Gastroesophageal sphincter (tissue), 4 donors: ENCODE measurements around the gene CATSPER3. TPM values are rescaled to one million over a fixed set of nuclear protein-coding genes. Genes with fewer than 3 reads are reported as not detected.

Experiments used
- ATAC-seq: fragments of 150-250 bp; one replicate; pipeline ENCODE4 v1.9.1; 2016; ENCODE audit warnings: mild to moderate bottlenecking, moderate library complexity
- H3K27ac ChIP-seq, 4 donors: fragments of 200-600 bp; sonication (generic) in 3 of 4; 1 replicate in 3 of 4; 2 replicates in 1 of 4; pipeline ENCODE4 v1.5.1; 2016 to 2019
- H3K27me3 ChIP-seq: fragments of 200-600 bp; sonication (generic); one replicate; pipeline ENCODE4 v1.5.1; 2019
- H3K36me3 ChIP-seq, 2 donors: fragments of 200-600 bp; sonication (generic); one replicate each; pipeline ENCODE4 v1.5.1; 2019; ENCODE audit warnings: control low read depth in 1 of 2
- H3K4me1 ChIP-seq, 3 donors: fragments of 200-600 bp; sonication (generic); 1 replicate in 2 of 3; 2 replicates in 1 of 3; pipeline ENCODE4 v1.5.1; 2016 to 2019; ENCODE audit warnings: control low read depth in 2 of 3
- H3K4me3 ChIP-seq, 2 donors: fragments of 200-600 bp; sonication (generic); one replicate each; pipeline ENCODE4 v1.5.1; 2019; ENCODE audit warnings: mild to moderate bottlenecking in 1 of 2, moderate library complexity in 1 of 2
- H3K9me3 ChIP-seq, 3 donors: fragments of 200-600 bp; sonication (generic); one replicate each; pipeline ENCODE4 v1.5.1; 2017 to 2019; ENCODE audit warnings: control low read depth in 2 of 3
- EP300 ChIP-seq: sonication (generic); formaldehyde crosslinking; IDR thresholded peaks from one replicate; pipeline ENCODE4 v1.6.1; 2017; ENCODE audit warnings: antibody characterized with exemption, mild to moderate bottlenecking
- POLR2A ChIP-seq, 2 donors: fragments of 450-650 bp; IDR thresholded peaks; one replicate each; pipeline ENCODE4 v1.6.1; 2017; ENCODE audit warnings: antibody characterized with exemption in 2 of 2, mild to moderate bottlenecking in 2 of 2, moderate library complexity in 1 of 2
- POLR2AphosphoS5 ChIP-seq: sonication (generic); formaldehyde crosslinking; IDR thresholded peaks from one replicate; pipeline ENCODE4 v1.6.1; 2017; ENCODE audit warnings: antibody characterized with exemption
- WGBS, 2 donors: methylation state at CpG; one replicate each; pipeline ENCODE4 v1.1.5; 2018; ENCODE audit warnings: low coverage in 1 of 2; 5-methylcytosine and 5-hydroxymethylcytosine counted together
- total RNA-seq, 4 donors: library from RNA; depleted of rRNA; stranded (reverse); fragments of >200 nt; gene quantifications; one replicate each; pipeline ENCODE4 v1.1.0, GENCODE V29; 2016
- TF ChIP-seq, protein P1 (sequence below), 4 experiments: fragments of 200-600 bp in 2 of 4; fragments of 450-650 bp in 2 of 4; sonication (generic) in 1 of 4; IDR thresholded peaks; one replicate each; pipeline ENCODE4 v1.5.1; 2017 to 2019; ENCODE audit warnings: antibody characterized with exemption in 4 of 4, mild to moderate bottlenecking in 2 of 4, moderate library complexity in 2 of 4

Gene CATSPER3
- total RNA-seq, 4 donors from 2014 or later, result 0.62 to 0.78 TPM; not detected in 2

DNA sequence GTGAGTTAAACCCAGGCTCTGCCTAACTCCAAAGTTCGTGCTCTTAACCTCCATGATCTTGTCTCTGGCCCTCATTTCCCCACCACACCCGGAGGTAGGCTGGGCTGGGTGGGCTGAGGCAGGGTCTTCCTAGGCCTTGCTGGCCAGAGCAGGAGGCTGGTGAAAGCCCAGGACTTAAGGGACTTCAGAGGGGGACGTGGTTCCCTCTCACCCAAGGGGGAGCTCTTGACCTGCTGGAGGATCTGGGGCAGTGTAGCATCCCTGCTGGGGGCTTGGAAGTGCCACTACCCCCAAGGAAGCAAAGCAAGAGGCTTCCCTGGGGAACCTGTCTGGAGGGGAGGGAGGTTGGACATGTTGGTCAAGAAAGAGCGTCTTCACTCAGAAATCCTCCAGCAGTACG is 51.6 kb downstream of the CATSPER3 start:
- Histone ChIP-seq H3K27ac (peak overlapping the region in 1 of 4 donors; percentile 72), H3K36me3 (no peaks in the 10 kb centered on the region), H3K27me3 (no peaks in the 10 kb centered on the region), H3K4me3 (no peak overlapping the region), H3K4me1 (peaks cover 0 to 34% (median 6%) of the 10 kb centered on the region in 3 donors), H3K9me3 (no peaks in the 10 kb centered on the region)
- 95% methylated on average over 2 of the region's 5 CpGs; no CpG with 5 or more reads in 1 of the 2 donors for WGBS, 2 donors
- ATAC-seq, result no peak
- TF ChIP-seq, protein P1, sequence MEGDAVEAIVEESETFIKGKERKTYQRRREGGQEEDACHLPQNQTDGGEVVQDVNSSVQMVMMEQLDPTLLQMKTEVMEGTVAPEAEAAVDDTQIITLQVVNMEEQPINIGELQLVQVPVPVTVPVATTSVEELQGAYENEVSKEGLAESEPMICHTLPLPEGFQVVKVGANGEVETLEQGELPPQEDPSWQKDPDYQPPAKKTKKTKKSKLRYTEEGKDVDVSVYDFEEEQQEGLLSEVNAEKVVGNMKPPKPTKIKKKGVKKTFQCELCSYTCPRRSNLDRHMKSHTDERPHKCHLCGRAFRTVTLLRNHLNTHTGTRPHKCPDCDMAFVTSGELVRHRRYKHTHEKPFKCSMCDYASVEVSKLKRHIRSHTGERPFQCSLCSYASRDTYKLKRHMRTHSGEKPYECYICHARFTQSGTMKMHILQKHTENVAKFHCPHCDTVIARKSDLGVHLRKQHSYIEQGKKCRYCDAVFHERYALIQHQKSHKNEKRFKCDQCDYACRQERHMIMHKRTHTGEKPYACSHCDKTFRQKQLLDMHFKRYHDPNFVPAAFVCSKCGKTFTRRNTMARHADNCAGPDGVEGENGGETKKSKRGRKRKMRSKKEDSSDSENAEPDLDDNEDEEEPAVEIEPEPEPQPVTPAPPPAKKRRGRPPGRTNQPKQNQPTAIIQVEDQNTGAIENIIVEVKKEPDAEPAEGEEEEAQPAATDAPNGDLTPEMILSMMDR (IDR thresholded peaks at IDR 0.05), result no peak
- TF ChIP-seq EP300 (no peak), POLR2A (IDR thresholded peaks at IDR 0.05) (no peak), POLR2AphosphoS5 (no peak)

DNA sequence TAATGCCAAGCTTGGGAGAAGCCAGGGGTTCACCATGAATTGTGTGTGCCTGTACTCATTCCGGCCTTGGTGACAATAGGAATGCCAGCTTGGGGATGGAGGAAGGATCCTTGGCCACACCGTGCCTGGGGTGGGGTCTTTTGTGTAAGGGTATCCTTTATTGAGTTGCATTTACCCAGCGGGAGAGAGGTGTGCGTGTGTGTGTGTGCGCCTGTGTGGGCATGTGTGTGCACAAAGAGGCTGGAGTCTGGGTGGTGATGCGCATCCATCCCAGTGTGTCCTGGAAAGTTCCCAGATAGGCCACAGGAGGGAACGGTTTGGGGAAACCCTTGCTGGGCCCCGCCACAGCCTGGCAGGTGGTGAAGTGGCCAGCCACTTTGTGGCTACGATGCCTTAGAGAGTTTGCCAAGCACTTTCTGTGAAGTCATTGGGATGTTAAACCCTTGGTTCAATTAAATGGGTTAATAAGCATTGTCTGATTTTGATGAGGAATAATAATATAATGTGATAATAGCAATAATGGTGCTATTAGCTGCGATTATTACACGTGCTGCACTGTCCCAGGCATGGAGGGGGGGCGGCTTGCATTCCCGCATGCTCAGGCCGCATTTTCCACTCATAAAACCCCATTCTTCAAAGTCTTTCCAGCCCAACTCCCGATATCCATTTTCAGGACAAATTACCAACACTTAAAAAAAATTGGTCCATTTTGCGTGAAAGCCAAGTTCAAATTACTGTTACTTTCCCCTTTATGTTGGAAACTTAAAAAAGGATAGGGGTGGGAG is 52.6 kb downstream of the CATSPER3 start:
- H3K36me3 ChIP-seq, result no peaks in the 10 kb centered on the region
- H3K27me3 ChIP-seq, result no peaks in the 10 kb centered on the region
- no peaks in the 10 kb centered on the region for H3K9me3 ChIP-seq
- ATAC-seq, result no peak
- peak overlapping the region in 2 of 4 donors; percentile 48 to 72 for H3K27ac ChIP-seq
- 33 to 90% methylated on average over 4 to 7 of the region's 16 CpGs for WGBS, 2 donors
- no peak overlapping the region for H3K4me3 ChIP-seq
- TF ChIP-seq, protein P1 (IDR thresholded peaks at IDR 0.05), result peak in 1 of 4 experiments; percentile 8
- no peak for TF ChIP-seq POLR2A (IDR thresholded peaks at IDR 0.05)
- TF ChIP-seq EP300, result no peak
- TF ChIP-seq POLR2AphosphoS5, result no peak
- peaks cover 0 to 24% (median 0%) of the 10 kb centered on the region in 3 donors for H3K4me1 ChIP-seq

DNA sequence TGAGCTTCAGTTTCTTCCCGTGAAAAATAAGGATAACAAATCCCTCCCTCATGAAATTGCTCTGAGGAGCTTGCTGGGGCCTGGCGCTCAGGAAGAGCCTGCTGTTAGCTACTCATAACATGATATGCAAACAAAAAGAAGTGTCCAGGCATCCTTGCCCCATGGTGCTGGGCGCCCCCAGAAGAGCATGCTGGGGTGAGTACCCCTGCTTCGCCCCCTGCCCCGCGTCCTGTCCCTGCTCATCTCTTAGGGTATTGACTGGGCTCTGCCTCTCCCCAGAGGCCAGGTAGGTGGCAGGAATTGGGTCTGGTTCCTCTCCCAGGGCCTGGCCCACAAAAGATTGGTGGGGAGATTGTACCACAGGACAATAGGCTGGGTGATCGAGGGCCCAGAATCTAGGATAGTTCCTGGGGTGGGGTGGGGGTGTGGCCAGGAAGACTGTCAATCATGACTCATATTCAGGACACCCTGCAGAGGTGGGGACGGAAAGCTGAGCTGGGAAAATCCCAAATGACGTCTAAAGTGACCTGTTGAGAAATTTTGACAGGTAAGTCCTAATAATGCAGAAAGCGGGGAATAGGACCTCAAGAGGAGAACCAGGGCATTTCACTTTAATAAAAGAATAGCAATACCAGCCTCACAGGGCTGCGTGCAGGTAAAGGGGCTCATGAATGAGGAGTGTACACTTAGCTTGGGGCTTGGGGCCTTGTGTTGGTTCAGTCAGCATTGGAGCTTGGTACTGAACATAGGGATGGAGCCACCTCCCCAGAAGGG is 57.4 kb downstream of the CATSPER3 start:
- peaks cover 0 to 56% (median 3%) of the 10 kb centered on the region in 3 donors for H3K4me1 ChIP-seq
- H3K27ac ChIP-seq, result peak overlapping the region in 1 of 4 donors; percentile 94
- ATAC-seq, result no peak
- 69 to 83% methylated on average over 4 of the region's 11 CpGs for WGBS, 2 donors
- H3K36me3 ChIP-seq, result peaks cover 0 to 14% of the 10 kb centered on the region in 2 donors
- peaks cover 46% of the 10 kb centered on the region for H3K27me3 ChIP-seq
- H3K4me3 ChIP-seq, result no peak overlapping the region
- no peaks in the 10 kb centered on the region for H3K9me3 ChIP-seq
- peak; percentile 6 for TF ChIP-seq POLR2AphosphoS5
- no peak for TF ChIP-seq POLR2A (IDR thresholded peaks at IDR 0.05)

DNA sequence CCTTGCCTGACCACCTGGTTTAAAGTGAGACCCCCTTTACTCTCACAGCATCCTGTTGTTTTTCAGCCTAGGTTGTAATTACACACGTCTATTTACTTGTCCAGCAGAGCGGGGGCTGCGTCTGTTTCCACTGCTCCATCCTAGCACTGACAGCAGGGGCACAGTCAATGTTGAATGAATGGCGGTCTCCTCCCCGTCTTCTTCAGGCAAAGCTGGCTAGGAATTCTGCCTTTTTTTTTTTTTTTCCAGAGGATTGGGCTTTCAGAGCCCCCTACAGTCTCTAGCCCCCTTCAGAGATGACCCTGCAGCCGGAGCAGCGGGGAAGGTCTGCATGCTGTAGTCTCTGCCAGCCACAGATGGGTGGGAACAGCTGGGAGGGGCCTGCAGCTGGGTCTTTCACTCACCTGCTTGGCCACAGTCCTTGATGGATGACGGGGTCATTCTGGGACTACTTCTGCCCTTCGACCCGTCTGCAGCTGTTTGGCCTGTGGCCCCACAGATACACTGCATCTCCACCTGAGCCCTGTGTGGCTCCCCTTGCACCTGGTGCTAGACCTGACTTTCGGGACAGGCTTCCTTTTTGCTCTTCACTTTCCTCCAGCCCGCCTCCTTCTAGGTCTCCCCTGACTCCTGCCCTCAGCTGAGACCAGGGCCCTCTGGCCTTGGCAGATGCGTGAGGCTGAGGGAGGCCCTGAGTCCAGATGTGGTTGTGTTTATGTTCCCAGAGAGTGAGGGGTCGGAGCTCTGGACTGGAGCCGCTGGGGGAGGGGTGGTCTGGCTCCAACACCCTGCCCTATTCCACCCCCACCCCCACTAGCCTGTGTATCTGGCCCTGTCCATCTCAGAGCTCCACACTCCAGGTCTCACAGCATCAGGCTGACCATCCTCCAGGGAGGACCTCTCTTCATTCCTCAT is 58.3 kb downstream of the CATSPER3 start:
- Histone ChIP-seq H3K9me3 (no peaks in the 10 kb centered on the region), H3K4me3 (no peak overlapping the region), H3K27ac (peak overlapping the region in 1 of 4 donors; percentile 94), H3K4me1 (peaks cover 0 to 56% (median 11%) of the 10 kb centered on the region in 3 donors), H3K27me3 (peaks cover 55% of the 10 kb centered on the region), H3K36me3 (peaks cover 0 to 14% of the 10 kb centered on the region in 2 donors)
- WGBS, 2 donors, result 70 to 93% methylated on average over 4 to 11 of the region's 15 CpGs
- ATAC-seq, result no peak
- TF ChIP-seq POLR2A (IDR thresholded peaks at IDR 0.05) (no peak), POLR2AphosphoS5 (no peak)

DNA sequence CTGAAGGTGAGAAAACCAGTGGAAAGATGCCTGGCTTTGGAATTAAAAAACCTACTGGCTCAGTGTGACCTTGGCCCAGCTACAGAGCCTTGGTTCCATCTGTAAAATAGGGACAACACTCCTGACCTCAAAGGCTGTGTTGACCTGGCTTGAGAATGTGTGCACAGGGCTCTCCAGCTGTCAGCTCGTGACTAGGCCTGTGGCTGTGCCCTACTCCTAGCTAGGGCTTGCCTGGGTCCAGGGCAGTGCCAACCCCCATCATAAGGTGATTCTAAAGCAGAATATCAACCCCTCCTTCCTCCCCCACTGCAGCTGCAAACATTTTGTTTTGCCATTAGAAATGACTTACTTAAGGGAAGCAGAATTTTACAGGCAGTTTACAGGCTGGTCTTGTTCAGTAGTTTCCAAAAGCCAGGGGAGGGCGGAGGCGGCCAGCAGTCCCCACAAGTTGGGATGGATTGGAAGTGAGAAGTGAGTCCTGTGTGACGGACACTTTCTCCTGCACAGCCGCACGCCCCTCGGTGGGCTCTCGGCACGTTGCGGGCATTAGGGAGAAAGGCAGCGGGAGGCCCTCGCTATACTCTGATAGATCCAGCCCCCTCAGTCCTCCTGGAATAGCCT is 59.0 kb downstream of the CATSPER3 start:
- no peak for ATAC-seq
- no CpG with 5 or more reads among the region's 12 CpGs for WGBS, 2 donors
- H3K27me3 ChIP-seq, result peaks cover 63% of the 10 kb centered on the region
- H3K27ac ChIP-seq, result peak overlapping the region in 1 of 4 donors; percentile 94
- no peak for TF ChIP-seq POLR2A (IDR thresholded peaks at IDR 0.05)
- TF ChIP-seq, protein P1 (IDR thresholded peaks at IDR 0.05), result no peak
- TF ChIP-seq POLR2AphosphoS5, result peak; percentile 59
- H3K4me1 ChIP-seq, result peaks cover 0 to 58% (median 15%) of the 10 kb centered on the region in 3 donors
- H3K4me3 ChIP-seq, result peak overlapping the region in 1 of 2 donors; percentile 24
- H3K9me3 ChIP-seq, result no peaks in the 10 kb centered on the region
- peaks cover 0 to 14% of the 10 kb centered on the region in 2 donors for H3K36me3 ChIP-seq
